Measurements from ENCODE around the gene ANKS6. TPM values are rescaled to one million over a fixed set of nuclear protein-coding genes. Genes with fewer than 3 reads are reported as not detected.

The ANKS6 gene
- total and polyA plus RNA-seq, 10 of the 15 experiments (the other 5 are each of a cell fraction or from before 2014, with no cell fraction given) = 2.0 to 16.2 (median 6.1) TPM

DNA sequence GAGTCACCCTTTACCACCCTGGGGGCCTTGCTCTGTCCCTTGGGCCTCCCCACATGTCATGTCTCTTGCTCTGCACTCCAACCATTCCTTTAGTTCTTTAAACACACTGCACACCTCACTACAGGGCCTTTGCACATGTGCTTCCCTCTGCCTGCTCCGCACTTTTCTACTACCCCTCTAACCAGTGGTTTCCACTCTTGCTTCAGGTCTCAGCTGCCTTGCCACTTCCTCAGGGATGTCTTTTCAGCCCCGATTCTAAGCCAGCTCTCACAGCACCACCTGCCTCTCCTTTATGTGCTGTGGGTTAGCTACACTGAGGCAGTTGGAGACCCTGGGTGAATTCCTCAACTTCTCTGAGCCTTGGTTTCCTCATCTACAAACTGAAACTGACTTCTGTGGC is 53.0 kb downstream of the ANKS6 start:
- Histone ChIP-seq H3K9ac (ENCODE audit: control insufficient read depth, insufficient read depth, low read length) (no peak overlapping the region), H3K4me2 (ENCODE audit: control insufficient read depth, insufficient read depth) (no peak overlapping the region), H2AFZ (ENCODE audit: control insufficient read depth, low read depth, low read length) (no peak overlapping the region), H3K27ac (ENCODE audit: control insufficient read depth, insufficient read depth) (no peak overlapping the region), H3K27me3 (replicated peaks in 1 of 2; ENCODE audit: control insufficient read depth in 2 of 2, insufficient read depth in 2 of 2, low read length in 1 of 2) (no peaks in the 10 kb centered on the region; a peak in 1 of 4 replicates), H3K4me1 (ENCODE audit: control insufficient read depth, insufficient read depth, low read length) (no peaks in the 10 kb centered on the region), H3K36me3 (ENCODE audit: control insufficient read depth in 2 of 2, insufficient read depth in 2 of 2, low read length in 1 of 2) (no peaks in the 10 kb centered on the region), H3K9me3 (replicated peaks; ENCODE audit: control insufficient read depth, insufficient read depth, low read length) (no peaks in the 10 kb centered on the region), H3K79me2 (ENCODE audit: control insufficient read depth, insufficient read depth, low read length) (no peaks in the 10 kb centered on the region), H3K4me3 (no peak overlapping the region), H4K20me1 (ENCODE audit: control insufficient read depth, insufficient read depth) (no peaks in the 10 kb centered on the region; the same call in 1 of the 2 replicates)
- ChIA-PET SMC1A (ENCODE audit: uncharacterized antibody, unreplicated experiment) (no interaction called here), POLR2A (no interaction called here), CTCF (no interaction called here), RAD21 (ENCODE audit: unreplicated experiment) (no interaction called here)
- DNase-seq (ENCODE audit: low read depth, low spot score) (no peak), ATAC-seq (no peak), FAIRE-seq (no peak)
- no TSS peak for BruUV-seq (replicated peaks)
- 73% methylated on average over 2 of the region's 2 CpGs for WGBS (ENCODE audit: insufficient coverage, insufficient replicate concordance, low lambda C conversion rate, missing lambda C conversion rate)
- in situ Hi-C loops (cut with MboI) = no loop called here
- intact Hi-C loops (cut with micrococcal nuclease; ENCODE audit: unreplicated experiment) = no loop called here
- TF ChIP-seq, protein P1, sequence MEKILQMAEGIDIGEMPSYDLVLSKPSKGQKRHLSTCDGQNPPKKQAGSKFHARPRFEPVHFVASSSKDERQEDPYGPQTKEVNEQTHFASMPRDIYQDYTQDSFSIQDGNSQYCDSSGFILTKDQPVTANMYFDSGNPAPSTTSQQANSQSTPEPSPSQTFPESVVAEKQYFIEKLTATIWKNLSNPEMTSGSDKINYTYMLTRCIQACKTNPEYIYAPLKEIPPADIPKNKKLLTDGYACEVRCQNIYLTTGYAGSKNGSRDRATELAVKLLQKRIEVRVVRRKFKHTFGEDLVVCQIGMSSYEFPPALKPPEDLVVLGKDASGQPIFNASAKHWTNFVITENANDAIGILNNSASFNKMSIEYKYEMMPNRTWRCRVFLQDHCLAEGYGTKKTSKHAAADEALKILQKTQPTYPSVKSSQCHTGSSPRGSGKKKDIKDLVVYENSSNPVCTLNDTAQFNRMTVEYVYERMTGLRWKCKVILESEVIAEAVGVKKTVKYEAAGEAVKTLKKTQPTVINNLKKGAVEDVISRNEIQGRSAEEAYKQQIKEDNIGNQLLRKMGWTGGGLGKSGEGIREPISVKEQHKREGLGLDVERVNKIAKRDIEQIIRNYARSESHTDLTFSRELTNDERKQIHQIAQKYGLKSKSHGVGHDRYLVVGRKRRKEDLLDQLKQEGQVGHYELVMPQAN (conservative IDR thresholded peaks at IDR 0.05) = no peak
- TF ChIP-seq, protein P2, sequence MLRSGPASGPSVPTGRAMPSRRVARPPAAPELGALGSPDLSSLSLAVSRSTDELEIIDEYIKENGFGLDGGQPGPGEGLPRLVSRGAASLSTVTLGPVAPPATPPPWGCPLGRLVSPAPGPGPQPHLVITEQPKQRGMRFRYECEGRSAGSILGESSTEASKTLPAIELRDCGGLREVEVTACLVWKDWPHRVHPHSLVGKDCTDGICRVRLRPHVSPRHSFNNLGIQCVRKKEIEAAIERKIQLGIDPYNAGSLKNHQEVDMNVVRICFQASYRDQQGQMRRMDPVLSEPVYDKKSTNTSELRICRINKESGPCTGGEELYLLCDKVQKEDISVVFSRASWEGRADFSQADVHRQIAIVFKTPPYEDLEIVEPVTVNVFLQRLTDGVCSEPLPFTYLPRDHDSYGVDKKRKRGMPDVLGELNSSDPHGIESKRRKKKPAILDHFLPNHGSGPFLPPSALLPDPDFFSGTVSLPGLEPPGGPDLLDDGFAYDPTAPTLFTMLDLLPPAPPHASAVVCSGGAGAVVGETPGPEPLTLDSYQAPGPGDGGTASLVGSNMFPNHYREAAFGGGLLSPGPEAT (IDR thresholded peaks at IDR 0.05; ENCODE audit: low read depth) = no peak
- TF ChIP-seq ZNF274 (IDR thresholded peaks at IDR 0.05; ENCODE audit: insufficient read depth, insufficient read length) (no peak), SPI1 (IDR thresholded peaks at IDR 0.05; ENCODE audit: borderline replicate concordance, insufficient read depth, low read depth, low read length) (no peak), CBX3 (IDR thresholded peaks at IDR 0.05; ENCODE audit: borderline replicate concordance, low read depth) (no peak)
- TF ChIP-seq, protein P3, sequence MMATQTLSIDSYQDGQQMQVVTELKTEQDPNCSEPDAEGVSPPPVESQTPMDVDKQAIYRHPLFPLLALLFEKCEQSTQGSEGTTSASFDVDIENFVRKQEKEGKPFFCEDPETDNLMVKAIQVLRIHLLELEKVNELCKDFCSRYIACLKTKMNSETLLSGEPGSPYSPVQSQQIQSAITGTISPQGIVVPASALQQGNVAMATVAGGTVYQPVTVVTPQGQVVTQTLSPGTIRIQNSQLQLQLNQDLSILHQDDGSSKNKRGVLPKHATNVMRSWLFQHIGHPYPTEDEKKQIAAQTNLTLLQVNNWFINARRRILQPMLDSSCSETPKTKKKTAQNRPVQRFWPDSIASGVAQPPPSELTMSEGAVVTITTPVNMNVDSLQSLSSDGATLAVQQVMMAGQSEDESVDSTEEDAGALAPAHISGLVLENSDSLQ (IDR thresholded peaks at IDR 0.05) = no peak
- TF ChIP-seq, protein P4, sequence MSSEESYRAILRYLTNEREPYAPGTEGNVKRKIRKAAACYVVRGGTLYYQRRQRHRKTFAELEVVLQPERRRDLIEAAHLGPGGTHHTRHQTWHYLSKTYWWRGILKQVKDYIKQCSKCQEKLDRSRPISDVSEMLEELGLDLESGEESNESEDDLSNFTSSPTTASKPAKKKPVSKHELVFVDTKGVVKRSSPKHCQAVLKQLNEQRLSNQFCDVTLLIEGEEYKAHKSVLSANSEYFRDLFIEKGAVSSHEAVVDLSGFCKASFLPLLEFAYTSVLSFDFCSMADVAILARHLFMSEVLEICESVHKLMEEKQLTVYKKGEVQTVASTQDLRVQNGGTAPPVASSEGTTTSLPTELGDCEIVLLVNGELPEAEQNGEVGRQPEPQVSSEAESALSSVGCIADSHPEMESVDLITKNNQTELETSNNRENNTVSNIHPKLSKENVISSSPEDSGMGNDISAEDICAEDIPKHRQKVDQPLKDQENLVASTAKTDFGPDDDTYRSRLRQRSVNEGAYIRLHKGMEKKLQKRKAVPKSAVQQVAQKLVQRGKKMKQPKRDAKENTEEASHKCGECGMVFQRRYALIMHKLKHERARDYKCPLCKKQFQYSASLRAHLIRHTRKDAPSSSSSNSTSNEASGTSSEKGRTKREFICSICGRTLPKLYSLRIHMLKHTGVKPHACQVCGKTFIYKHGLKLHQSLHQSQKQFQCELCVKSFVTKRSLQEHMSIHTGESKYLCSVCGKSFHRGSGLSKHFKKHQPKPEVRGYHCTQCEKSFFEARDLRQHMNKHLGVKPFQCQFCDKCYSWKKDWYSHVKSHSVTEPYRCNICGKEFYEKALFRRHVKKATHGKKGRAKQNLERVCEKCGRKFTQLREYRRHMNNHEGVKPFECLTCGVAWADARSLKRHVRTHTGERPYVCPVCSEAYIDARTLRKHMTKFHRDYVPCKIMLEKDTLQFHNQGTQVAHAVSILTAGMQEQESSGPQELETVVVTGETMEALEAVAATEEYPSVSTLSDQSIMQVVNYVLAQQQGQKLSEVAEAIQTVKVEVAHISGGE (CRISPR knock-in tag; IDR thresholded peaks at IDR 0.05) = no peak
- TF ChIP-seq, protein P5, sequence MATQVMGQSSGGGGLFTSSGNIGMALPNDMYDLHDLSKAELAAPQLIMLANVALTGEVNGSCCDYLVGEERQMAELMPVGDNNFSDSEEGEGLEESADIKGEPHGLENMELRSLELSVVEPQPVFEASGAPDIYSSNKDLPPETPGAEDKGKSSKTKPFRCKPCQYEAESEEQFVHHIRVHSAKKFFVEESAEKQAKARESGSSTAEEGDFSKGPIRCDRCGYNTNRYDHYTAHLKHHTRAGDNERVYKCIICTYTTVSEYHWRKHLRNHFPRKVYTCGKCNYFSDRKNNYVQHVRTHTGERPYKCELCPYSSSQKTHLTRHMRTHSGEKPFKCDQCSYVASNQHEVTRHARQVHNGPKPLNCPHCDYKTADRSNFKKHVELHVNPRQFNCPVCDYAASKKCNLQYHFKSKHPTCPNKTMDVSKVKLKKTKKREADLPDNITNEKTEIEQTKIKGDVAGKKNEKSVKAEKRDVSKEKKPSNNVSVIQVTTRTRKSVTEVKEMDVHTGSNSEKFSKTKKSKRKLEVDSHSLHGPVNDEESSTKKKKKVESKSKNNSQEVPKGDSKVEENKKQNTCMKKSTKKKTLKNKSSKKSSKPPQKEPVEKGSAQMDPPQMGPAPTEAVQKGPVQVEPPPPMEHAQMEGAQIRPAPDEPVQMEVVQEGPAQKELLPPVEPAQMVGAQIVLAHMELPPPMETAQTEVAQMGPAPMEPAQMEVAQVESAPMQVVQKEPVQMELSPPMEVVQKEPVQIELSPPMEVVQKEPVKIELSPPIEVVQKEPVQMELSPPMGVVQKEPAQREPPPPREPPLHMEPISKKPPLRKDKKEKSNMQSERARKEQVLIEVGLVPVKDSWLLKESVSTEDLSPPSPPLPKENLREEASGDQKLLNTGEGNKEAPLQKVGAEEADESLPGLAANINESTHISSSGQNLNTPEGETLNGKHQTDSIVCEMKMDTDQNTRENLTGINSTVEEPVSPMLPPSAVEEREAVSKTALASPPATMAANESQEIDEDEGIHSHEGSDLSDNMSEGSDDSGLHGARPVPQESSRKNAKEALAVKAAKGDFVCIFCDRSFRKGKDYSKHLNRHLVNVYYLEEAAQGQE (IDR thresholded peaks at IDR 0.05; ENCODE audit: low read depth, low read length) = no peak
- TF ChIP-seq, protein P6, sequence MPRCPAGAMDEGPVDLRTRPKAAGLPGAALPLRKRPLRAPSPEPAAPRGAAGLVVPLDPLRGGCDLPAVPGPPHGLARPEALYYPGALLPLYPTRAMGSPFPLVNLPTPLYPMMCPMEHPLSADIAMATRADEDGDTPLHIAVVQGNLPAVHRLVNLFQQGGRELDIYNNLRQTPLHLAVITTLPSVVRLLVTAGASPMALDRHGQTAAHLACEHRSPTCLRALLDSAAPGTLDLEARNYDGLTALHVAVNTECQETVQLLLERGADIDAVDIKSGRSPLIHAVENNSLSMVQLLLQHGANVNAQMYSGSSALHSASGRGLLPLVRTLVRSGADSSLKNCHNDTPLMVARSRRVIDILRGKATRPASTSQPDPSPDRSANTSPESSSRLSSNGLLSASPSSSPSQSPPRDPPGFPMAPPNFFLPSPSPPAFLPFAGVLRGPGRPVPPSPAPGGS (IDR thresholded peaks at IDR 0.05; ENCODE audit: borderline replicate concordance, insufficient read depth, low read depth, low read length, poor library complexity, severe bottlenecking) = no peak
